ENCODE measurements around the gene NVL. TPM values are rescaled to one million over a fixed set of nuclear protein-coding genes. Genes with fewer than 3 reads are reported as not detected.

Gene NVL
- total RNA-seq, 1 donor from 2014 or later = 14.9 TPM

DNA sequence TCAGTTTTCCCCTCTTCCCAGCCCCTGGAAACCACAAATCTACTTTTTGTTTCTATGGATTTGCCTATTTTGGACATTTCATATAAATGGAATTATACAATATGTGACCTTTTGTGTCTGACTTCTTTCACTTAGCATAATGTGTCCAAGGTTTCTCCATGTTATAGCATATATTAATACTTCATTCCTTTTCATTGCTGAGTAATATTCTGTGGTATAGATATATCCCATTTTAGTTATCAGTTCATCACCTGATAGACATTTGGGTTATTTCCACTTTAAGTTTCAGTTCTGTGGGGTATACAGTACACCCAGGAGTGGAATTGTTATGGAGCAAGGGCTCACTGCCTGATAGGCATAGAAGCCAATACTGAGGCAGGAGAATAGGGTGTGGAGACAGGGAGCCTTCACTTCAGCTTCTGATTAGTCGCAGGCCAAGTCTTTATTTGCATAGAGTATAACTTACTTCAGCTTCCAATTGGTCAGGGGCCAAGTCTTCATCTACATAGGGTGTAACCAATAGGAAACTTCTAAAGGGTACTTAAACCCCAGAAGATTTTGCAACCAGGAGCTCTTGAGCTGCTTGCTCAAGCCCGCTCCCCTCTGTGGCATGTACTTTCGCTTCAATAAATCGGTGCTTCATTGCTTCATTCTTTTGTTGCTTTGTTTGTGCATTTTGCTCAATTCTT is 8.3 kb upstream of the NVL start:
- no peak for DNase-seq (ENCODE audit: low read depth)

DNA sequence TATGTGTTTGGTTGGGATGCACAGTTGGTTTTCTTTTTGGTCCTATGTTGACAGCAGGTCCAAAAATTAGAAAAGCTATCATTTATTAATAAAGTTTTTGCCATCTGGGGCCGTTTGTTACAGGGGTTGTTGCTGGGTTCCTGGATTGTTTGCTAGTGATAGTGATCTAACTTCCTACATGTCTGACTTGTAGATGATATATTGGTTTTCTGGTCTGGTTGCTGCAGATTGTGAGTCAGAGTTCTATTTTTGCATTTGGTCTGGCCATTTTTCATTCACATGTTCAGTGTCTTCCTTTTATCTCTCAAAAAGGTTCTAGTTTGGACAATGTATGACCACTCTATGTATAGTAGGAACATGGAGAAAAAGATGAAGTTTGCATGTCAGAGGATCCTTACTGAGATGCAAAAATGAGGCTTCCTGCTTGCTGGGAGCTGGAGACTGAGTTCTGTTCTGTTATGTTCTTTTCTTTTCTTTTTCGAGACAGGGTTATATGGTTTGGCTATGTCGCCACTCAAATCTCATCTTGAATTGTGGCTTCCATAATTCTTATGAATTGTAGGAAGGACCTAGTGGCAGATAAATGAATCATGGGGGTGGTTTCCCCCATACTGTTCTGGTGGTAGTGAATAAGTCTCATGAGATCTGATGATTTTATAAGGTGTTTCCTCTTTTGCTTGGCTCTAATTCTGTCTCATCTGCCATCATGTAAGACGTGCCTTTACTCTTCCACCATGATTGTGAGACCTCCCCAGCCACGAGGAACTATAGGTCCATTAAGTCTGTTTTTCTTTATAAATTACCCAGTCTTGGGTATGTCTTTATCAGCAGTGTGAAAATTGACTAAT is 4.2 kb upstream of the NVL start:
- peak; percentile 49 for DNase-seq (ENCODE audit: low read depth)

DNA sequence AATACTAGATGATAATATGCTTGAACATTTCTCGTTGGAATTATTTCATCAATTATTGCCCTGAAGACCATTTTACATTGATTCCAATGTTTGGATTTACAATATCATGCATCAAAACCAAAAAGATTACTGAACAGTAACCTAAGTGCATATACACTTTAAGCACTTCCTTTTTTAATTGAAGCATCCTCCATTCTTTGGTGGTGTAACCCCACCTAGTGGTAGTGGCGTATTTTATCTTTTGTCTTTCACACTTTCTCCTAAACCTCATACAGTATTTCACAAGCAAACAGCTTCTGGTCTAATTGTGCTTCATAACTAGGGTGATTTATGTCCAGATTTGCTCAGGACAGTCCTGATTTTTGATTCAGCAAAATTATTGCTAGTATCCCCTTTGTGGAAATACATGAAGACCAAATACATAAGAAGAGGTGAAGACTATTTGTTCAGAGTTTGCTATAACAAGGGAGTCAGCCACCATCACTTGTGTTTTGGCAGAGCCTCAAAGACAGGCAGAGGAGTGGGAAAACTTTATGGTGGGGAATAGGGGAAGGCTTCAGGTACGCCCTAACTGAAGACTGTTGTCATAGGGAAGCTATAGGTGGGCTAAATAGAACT is 3.4 kb upstream of the NVL start:
- DNase-seq (ENCODE audit: low read depth) = peak; percentile 70

DNA sequence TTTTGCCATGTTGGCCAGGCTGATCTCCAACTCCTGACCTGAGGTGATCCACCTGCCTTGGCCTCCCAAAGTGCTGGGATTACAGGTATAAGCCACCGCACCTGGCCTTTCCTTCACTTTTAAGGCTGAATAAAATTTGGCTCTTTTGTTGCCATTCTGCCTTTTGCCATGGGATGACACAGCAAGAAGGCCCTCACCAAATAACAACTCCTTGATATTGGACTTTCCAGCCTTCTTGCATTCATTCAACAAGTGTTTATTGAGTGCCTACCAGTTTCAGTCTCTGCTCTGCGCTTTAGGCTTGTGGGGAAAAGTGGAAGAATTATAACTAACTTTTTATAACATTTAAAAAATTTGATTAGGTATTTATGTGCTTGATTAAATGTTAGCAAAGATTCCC is 1.9 kb upstream of the NVL start:
- DNase-seq (ENCODE audit: low read depth) = no peak

DNA sequence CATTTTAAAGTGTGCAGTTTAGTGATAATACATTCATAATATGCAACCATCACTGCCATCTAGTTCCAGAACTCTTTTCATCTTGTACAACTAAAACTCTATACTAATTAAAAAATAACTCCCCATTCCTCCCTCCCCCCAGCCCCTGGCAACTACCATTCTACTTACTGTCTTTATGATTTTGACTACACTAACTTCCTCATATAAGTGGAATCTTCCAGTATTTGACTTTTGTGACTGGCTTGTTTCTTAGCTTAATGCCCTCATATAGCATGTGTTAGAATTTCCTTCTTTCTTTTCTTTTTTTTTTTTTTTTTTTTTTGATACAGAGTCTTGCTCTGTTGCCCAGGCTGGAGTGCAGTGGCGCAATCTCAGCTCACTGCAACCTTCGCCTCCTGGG is 1.4 kb upstream of the NVL start:
- no peak for DNase-seq (ENCODE audit: low read depth)

DNA sequence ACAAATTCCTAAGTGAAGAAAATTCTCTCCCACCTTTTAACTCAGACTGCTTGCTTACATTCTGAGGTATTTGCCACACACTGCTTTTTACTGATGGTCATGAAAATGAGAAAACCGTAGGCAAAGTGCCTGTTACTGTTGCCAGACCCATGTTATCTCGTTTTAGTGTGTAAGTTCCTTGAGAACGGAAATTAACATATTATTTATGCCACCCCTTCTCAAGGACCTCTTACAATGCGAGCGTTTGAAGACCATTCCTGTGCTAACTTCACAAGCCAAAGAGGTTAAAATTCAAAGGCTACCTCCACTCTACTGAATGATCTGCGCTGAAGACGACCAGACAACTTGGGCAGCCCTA is 509 bp downstream of the NVL start:
- no peak for DNase-seq (ENCODE audit: low read depth)

DNA sequence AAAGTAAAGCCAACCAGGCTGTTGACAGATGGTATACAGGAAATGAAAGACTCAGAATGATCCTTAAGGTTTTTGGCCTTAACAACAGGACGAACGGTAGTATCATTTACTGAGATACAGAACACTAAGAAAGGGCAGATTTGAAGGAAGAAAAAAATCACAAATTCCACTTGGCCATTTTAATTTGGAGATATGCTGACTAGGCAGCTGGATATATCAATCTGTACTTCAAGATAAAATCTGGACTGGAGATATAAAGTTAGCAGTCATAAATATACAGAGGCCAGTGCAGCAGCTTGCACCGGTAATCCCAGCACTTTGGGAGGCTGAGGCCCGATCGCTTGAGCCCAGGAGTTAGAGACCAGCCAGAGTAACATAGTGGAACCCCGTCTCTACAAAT is 1.3 kb downstream of the NVL start:
- DNase-seq (ENCODE audit: low read depth) = no peak

DNA sequence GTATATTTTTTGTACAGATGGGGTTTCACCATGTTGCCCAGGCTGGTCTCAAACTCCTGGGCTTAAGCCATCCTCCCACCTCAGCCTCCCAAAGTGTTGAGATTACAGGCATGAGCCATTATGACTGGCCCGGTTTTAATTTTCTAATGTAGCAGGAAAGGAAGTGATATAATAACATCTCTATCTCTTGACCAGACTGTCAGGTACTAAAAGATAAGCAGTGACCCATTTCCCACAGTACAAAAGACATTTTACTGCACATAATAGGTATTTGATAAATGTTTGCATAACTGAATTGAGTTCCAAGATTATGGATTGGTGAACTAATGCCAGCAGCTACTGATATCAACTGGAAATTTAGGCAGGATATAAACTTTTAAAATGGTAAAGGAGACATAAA is 4.0 kb downstream of the NVL start:
- DNase-seq (ENCODE audit: low read depth) = no peak

DNA sequence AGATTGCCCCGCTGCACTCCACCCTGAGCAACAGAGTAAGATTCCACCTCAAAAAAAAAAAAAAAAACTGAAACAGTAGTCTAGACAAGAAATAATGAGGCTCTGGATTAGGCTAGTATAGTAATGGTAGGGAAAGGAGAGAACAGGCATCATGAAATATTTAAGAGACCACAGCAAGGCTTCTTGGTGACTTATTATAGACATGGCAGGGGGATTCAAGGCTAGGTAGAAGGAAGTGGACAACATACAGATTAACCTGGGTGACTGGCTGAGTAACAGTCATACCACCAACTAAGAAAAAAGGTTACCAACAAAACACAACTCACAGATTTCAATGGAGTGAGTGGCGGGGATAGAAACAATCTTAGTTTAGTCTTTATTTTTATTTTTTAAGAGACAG is 8.3 kb downstream of the NVL start:
- DNase-seq (ENCODE audit: low read depth) = no peak

DNA sequence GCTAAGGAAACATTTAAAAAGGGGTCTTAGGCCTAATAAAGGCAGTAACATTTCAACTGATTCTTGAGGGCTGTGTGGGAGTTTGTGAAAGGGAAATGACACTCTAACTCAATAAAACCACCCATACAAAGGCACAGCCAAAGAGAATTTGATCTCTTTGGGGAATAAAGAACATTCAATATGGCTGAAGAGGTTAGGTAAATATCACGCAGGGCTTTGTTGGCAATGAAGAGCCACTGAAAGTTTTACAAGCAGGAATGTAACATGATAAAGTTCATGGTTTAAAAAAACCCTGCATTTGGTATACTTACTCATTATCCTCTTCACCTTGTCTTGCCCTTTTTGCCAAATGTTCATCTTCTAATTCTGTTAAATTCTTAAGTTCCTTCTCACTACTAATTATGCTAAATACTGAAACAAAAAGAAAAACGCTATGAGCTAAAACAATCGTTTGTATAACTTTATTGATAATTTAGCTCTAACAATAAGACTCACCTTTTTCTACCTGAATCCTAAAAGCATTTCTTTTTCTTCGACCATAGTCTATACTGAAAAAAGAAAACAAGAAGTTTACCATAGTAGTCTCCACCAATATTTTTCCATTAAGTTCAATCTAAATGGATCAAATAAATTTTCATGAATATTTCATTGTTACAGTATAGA is 12.5 kb downstream of the NVL start:
- DNase-seq (ENCODE audit: low read depth) = no peak

DNA sequence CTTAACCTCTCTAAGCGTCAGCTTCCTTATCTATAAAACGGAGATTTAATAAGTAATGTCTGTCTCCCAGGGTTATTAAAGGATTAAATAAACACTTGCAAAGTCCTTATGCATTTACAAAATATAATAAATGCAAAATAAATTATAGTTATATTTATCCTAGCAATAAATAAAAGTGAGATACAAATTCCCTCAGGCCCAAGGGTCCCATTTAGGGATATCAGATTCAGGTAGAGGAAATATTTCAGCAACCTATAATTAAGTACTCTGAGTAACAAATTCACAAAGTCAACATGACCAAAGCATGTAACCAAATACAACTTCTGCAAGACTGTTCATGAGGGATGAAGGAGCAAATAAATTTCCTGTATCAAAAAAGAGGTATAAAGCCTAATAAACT is 17.9 kb downstream of the NVL start:
- DNase-seq (ENCODE audit: low read depth) = no peak

DNA sequence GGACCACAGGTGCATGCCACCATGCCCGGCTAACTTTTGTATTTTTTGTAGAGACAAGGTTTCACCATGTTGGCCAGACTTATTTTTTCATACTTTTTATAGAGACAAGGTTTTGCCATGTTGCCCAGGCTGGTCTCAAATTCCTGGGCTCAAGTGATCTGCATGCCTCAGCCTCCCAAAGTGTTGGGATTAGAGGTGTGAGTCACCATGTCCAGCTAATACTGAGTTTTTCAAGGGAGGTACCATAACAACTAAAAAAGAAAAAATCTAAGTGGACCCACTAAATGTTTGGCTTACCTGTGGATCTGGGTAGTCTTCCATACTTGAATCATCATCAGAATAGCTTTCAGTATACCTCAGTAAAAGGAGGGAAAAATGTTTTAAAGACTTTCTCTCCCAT is 18.5 kb downstream of the NVL start:
- DNase-seq (ENCODE audit: low read depth) = peak; percentile 11

DNA sequence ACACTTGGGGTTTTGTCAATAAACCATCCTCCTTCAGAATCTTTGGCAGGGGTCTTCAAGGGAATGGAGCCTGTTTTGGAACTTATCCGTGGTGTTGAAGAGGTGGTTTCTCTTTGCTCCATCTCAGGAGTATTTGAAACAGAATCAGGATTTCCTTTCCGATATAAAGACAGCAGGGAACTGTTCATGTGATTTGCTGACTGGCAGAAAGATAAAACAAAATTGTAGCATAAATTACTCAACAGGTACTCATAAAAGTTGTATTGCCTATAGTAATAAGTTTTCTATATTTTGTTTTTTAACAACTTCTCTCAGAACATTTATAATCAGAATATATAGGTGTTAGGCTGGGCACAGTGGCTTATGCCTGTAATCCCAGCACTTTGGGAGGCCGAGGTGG is 21.9 kb downstream of the NVL start:
- DNase-seq (ENCODE audit: low read depth) = no peak

DNA sequence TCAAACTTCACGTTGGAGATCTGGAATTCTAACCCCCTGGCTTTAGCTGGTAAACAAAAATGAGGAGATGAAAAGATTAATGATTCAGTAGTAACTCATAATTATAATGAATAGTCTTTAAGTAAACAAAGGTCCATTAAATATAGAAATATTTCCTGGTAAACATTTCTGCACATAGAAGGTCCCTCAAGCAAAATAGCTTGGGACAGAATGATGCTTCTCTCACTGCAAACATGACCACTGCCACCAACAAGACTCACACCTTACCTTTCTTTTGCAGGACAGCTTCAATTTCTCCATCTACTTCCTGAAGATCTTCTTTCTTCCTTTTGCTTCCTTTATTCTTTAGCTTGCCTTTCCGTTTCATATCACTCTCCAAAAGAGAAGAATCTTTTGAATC is 25.2 kb downstream of the NVL start:
- no peak for DNase-seq (ENCODE audit: low read depth)

DNA sequence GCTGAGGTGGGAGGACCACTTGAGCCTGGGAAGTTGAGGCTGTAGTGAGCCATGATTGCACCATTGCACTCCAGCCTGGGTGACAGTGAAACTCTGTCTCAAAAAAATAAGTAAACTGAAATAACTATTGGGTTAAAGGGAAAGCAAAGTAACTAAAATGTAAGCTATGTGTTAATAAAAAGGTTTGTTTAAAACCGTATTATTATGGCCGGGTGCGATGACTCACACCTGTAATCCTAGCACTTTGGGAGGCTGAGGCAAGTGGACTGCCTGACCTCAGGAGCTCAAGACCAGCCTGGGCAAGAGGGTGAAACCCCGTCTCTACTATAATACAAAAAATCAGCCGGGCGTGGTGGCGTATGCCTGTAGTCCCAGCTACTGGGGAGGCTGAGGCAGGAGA is 27.0 kb downstream of the NVL start:
- no peak for DNase-seq (ENCODE audit: low read depth)

DNA sequence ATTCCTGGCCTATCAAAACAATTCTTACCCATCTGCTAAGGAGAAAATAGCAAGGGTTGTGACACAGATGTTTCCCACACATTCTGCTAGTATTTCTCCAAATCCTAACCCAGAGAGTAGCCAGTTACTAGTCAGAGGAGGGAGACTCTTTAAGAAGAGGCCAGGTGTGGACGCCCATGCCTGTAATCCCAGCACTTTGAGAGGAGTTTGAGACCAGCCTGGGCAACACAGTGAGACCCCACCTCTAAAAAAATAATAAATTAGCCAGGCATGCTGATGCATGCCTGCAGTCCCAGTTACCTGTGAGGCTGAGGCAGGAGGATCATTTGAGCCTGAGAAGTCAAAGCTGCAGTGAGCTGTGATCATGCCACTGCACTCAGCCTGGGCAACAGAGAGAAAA is 28.6 kb downstream of the NVL start:
- DNase-seq (ENCODE audit: low read depth) = no peak

DNA sequence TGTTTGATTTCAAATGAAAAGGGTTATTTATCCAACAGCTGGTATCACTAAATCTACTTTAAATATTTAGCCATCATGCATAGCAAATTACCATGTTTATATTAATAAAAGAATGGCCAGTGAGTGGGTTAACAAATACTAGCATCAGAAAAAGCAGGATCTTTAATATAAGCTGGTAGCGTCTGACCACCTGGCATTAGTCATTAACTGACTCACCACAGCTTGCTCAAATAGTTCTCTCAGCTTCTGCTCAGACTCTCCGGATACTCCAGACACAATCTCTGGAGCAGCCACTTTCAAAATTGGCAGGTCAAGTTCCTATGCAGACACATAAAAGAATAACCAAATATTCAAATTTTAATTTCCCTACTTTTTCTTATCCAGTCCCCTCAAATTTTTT is 29.6 kb downstream of the NVL start:
- peak; percentile 66 for DNase-seq (ENCODE audit: low read depth)

DNA sequence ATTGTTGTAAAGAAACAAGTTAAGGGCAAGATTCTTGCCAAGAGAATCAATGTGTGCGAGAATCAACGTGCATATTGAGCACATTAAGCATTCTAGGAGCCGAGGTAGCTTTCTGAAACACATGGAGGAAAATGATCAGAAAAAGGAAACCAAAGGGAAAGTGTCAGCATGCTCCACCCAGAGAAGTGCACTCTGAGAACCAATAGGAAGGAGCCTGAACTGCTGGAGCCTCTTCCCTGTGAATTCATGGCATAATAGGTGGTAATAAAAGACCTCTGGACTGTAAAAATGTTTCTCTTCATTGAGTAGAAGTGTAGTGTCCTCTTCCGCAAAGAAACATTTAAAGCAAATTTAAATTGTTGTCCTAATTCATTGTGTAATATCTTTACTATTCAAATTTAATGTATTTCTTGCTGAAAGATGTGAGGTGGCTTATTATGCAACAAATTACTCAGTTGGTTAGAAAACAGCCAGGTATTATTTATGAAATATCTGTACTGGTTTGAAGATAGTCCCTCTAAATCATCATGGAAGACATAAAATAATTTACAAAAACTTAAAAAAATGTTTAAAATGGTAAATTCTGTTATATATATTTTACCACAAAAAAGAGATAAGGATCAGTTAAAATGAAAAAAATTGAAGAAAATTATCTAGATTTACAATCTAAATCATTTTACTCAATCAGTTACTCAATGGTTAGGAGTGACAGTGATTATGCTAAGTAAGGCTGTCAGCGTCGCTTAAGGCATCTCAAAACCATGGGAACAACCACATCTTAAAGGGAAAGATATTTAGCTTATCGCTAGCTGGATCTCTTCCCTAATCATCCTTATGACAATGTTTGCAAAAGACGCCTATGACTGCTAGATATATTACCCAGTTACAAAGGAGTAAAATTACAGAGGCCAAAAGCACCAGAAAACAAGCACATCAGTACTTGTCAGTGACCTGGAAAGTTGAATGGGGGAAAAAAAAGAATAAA is 31.3 kb downstream of the NVL start:
- no peak for DNase-seq (ENCODE audit: low read depth)

DNA sequence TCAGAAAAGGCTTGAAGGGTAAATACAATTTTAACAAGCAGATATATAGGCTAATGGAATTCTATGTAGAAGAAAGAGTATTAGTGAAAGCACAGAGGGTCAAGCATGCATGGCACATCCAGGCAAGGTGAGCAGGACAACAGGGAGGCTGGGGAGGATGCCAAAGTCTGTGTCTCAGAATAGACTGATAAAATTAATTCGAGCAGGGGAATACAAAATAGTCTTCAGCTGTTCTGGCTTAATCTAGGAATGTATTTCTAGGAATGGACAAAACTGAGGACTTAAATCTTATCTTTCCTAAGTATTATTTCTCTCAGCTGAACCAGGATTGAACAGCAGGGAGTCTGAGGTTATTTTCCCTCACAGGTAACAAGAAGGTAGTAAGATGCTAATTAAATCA is 35.2 kb downstream of the NVL start:
- DNase-seq (ENCODE audit: low read depth) = peak; percentile 60

DNA sequence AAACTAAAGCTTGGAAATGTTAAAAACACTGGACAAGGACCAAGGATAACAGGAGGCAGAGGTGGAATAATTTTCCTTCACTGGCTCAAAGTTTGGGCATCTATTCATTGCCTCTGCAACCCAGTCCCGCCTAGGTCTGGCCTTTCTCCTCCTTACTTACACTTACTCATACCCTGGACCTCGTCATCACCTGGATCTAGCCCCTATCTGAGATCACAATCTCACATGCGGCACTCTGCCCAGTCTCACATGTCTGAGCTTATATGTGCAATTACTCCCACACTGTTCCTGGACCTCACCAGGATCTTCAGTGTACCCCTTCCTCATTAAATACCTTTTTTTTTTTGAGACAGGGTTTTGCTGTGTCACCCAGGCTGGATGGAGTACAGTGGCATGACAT is 37.6 kb downstream of the NVL start:
- DNase-seq (ENCODE audit: low read depth) = no peak

DNA sequence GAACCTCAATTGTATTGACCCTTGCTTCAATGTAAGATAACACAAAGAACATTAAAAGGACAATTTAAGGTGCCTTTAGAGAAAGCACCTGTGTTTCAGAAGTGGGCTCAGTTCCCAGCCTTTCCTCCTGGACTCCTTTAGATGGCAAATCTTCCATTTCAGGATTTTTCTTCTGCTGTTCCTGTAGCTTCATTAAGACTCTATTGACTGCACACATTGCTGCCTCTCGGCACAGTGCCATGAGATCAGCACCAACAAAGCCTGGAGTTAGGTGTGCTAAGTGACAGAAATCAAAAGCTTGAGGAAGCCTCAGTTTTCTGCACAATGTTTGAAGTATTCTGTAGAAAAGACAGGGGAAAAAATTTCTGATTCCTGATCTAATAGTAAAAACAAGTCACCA is 40.6 kb downstream of the NVL start:
- no peak for DNase-seq (ENCODE audit: low read depth)

Data from myocyte (in vitro differentiated cells).